ENCODE data around the gene COASY.
"Not testable (repeated sequence)": the region's sequence is repeated elsewhere in the genome, so short reads cannot be mapped to it uniquely, and the experiment has no call there.

COASY gene

DNA sequence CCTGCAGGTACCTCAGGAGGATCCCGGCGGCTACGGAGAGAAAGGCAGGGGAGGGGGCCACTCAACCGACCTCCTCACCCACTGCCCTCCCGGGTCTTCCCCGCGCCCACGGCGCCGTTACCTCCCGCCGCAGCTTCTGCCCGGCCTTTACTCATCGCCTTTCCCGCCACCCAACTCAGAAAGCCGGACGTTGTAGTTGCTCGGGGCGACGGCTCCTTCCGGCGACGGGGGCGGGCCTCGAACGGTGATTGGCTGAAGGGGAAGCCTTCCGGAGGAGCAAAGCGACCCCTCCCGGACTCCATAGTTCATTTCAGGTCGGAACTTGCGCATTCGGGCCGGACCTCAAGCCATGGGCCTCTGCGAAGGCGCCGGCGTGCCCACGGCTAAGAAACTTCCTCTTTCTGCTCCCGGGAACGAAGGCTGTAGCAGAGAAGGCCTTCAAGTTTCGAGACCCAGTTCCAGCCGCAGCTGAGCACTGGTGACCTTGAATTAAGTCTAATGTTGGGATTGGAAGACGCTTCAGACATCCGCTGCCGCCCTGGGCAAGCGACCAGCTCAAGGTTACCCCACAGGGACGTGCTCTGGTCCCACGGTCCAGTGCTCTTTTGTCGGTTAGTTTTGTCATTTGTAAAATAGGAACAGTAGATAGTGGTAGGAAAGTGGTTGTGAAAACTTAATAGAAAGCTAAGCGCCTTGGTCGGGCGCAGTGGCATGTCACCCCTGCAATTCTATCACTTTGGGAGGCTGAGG lies 15.8 kb downstream of the COASY start, which contains the start of gene PSMC3IP:
Gene PSMC3IP, minus strand, starts transcription at position 198 of the 750 bp plus-strand sequence. Its CDS starts 43 bp downstream, at position 155.
- DNase-seq, result peak; percentile 90 to 92

- DNase-seq, result peak; percentile 31 to 43
Observed at GRCh38 chr17:42578282-42578869, 16.4 kb downstream of the COASY start.

GRCh38 chr17:42579794-42580551 lies 18.0 kb downstream of the COASY start:
- no peak for DNase-seq

DNA sequence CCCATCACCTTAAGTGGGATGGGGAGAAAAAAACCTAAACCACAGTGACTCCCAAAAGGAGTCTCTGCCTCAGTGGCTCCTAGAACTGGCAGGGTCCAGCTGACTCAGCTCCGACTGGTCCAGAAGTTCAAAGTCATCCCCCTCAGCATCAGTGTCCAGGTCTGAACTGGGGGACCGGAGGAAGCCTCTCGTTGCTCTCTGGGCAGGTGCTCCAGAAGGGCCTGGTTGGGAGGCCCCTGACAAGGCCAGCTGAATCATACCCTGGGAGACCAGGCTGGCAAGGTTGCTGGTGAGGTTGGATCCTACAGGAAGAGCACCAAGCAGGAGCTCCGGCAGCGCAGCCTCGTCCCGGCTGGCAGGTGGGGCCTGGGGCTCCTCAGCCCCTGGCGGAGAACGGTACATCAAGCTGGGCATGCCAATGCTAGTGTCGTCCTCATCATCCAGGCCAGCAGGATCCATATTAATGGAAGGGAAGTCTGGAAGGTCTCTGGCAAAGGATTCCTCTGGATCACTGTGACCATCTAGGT lies 19.9 kb downstream of the COASY start:
- no peak for DNase-seq

GRCh38 chr17:42584880-42585279 lies 22.9 kb downstream of the COASY start:
- DNase-seq, result no peak

- no peak for DNase-seq
Observed at GRCh38 chr17:42585353-42585752, 23.4 kb downstream of the COASY start.

DNA sequence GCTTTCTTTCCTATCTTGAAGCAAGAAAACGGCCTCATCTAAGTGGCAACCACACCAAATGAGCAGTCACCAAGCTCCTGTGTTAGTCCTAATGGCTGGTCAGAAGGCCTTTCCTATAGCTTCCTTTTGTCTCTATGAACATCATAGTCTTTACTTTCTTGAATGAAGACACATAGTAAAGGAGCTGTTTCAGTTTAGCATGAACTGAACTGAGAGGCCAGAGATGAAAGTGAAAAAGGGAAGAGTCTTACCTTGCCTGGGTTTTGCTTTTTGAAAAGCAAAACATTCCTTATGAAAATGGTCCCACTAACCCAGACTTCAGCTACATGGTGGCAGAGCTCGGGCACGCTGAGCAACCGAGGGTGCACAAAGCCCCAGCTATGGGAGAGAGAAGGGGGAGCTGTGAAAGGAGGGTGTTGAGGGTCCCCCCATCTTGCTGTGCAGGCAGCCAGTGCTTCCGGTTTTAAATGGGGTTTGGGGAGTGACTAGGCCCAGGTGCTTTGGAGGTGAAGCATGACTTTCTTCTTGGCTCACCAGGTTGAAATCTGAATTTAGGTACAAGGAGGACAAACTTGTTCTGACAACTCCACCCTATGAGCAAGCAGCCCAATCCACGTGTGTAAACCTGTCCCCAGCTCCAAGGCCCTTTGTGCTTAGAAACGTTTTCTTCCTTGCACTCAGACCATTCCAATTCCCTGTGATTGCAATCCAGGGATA lies 24.7 kb downstream of the COASY start:
- DNase-seq, result no peak

GRCh38 chr17:42590886-42591285 lies 28.9 kb downstream of the COASY start:
- no peak for DNase-seq

GRCh38 chr17:42591411-42591810 lies 29.5 kb downstream of the COASY start:
- DNase-seq, result no peak

DNA sequence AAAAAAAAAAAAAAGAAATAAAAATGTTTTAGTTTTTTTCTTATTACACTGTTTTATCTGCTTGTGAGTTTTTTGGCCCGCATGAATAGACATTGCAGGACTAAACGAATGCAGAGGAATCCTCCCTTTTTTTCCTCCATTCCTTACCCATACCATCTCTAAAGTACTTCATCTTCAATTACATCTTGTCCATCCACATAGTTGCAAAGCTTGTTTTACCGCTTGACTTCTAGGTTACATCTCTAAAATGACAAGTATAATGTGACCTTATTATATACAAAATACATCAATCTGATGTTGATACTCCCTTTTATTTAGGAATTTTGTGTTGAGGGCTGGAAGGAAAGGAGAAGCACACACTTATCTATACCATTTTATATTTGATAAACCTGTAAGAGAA lies 34.4 kb downstream of the COASY start:
- no peak for DNase-seq

DNA sequence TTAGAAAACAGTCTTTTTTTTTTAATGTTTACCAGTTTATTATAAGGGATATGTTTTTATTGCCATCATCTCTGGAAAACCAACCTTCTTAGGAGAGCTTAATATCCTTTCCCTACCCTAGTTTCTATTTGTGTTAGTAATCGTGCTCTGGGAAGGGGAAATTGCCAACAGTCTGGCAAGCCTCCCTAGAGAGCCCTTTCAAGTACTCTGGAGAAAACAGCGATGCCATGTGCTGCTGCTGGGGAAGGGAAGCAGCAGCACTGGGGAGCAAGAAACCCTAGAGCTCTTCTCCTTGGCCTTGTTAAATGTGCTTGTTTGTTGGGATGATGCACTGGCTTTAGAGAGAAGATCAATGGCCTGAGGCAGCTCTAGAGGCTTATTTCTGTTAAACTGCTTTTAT lies 37.0 kb downstream of the COASY start:
- no peak for DNase-seq

DNA sequence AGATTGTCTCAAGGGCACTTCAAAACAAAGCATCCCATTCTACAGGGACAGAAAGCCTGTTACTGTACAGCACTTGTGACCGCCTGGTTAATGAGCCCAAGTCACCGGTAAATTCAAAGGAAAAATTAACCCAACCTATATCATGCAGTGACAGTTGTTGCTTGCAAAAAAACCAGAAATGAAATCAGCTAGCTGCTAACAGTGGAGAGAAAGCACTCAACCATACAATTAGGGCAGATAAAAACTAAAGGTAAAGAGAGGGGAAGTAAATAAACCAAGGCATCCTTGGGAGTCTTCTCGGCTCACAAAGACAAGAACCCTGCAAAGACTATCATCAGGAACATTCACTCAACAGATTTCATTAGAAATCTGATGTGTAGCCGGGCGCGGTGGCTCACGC lies 41.4 kb downstream of the COASY start:
- no peak for DNase-seq

DNA sequence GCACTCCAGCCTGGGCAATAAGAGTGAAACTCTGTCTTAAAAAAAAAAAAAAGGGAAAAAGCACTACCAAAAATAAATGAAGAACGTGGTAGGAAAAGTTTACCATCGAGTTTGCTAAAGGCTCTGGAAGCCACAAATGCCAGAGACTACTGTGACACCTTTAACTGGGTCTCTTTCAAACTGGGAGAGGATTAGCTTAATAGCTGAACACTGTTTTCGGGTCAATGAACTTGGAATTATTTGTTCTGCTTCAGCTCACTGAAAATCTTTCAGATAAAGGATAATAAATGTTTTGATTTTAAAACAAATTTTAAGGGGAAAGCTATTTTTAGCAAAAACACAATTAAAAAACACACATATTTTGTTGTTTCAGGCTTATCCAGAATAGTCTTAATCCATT lies 45.8 kb downstream of the COASY start:
- no peak for DNase-seq

DNA sequence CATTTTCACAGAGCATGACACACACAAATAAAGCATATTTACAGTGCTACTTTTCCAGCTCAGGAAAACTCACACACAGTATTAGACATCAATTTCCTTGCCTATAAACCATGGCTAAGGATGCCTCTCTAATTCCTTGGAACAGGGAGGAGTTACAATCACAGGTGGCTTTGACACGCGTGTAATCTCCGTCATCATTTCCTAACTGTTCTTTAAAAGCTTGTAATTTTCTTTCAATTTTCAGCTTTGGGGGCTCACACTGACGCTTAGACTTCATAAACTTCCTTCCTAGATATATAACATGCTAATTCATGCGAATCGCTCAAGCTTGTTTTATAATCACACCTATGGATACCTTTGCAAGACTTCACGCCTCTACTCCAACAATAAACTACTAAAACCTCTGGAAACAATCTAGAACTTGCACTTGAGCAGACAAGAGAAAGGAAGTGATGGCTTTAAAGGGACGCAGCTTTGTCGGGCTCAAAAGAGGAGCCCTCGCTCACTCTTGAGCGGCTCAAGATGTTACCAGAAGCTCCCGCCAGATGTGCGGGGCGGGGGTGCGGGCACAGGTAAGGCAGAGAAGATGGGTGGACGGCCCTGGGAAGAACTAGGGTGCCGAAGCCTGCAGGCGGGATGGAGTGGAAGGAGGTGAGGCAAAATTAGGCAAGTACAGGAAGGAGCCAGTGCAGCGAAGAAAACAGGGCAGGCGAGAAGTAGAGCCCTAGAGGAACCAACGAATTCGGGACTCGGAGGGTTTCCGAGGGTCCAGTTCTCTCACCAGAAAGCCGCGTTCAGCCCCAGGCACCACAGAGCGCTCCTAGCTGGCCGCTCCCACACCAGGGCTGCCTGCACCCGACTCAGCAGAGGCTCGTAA lies 46.6 kb downstream of the COASY start:
- no peak for DNase-seq

DNA sequence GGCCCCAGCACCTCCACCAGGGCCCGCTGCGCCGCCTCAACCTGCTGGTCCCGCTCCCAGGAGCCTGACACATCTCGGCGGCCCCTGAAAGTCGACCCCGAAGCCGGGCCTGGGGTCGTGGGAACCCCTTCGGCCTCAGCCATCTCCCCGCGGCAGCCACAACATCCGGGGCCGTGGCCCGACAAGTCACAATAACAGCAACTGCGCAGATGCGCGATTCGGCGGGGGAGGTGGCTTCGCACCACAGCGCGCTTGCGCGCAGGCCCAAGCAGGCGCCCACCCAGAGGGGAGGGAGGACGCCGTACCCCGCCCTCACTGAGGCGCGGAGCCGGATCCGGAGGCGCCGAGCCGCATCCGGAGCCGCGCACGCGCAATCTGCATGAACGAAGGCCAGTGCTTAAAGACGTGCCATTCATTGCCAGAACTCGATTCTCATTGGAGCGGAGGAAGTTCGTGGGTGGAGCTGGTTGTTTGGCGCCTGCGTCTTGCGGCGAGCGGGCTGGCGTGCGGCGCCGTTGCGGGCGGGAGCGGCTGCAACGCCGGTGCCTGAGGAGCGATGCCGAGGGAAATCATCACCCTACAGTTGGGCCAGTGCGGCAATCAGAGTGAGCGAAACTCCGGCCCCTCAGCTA lies 47.4 kb downstream of the COASY start, which contains the start of the genes RETREG3 and TUBG1:
Gene RETREG3, minus strand, starts transcription at position 193 of the 632 bp plus-strand sequence. Its CDS starts 50 bp downstream, at position 143.
Gene TUBG1, plus strand, starts transcription at position 502 of the 632 bp plus-strand sequence. Its CDS starts 55 bp downstream, at position 557.
- DNase-seq, result peak; percentile 98 to 99

DNA sequence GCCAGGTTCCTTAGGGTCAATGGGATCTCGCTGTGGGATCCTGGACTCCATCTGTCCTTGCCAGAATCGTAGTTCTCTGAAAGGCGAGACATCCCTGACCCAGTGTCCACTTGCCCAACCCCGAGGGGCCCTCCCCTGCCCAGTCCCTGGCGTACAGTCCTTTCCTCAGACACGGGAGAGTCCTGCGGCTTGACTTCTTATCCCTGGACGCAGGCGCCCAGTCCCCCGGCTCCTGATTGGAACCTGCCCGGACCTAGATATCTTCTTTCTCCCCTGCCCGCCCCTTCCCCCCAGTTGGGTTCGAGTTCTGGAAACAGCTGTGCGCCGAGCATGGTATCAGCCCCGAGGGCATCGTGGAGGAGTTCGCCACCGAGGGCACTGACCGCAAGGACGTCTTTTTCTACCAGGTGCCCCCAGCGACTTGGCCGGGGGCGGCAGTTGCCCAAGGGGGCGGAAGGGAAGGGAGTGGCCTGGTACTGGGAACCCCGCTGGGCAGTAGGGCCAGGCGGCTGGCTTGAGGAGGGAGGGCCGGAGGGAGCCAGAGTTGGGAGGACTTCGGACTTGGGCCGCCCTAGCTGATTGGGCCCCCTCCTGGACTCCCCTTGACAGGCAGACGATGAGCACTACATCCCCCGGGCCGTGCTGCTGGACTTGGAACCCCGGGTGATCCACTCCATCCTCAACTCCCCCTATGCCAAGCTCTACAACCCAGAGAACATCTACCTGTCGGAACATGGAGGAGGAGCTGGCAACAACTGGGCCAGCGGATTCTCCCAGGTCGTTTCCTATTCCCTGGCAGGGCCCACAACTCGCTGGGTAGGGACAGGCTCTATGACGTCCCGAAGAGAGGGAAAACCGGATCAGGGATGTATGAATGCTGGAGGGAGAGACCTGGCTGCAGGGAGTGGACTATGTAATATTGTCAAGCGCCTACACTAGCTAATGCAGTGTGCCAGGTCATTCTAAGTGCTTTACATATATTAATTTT lies 48.2 kb downstream of the COASY start:
- not testable (repeated sequence) for DNase-seq

GRCh38 chr17:42612013-42612412 lies 50.1 kb downstream of the COASY start:
- DNase-seq, result no peak

- DNase-seq, result no peak
Observed at GRCh38 chr17:42613699-42614295, 51.8 kb downstream of the COASY start.
